ENCODE results near the gene MAGEC3.

MAGEC3 gene

DNA sequence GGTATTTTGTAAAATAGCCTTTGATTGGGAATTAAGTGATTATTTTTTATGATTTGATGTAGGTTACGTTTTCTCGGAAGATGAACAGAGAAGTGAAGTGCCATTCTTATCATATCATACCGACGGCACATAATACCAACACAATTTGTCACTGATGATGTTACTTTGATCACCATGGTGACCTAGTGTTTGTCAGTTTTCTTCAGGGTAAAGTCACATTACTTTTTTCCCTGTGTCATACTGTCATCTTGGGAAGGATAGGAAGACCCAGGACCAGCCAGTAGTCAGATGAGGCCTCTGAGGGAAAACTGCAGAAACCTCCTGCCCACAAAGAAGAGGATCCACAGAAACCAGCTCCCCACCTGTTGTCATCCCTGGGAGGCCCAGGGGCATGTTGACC, 64.2 kb downstream of the MAGEC3 start:
- H3K9ac ChIP-seq (ENCODE audit: low read depth, low read length) = no peak overlapping the region
- no peak overlapping the region for H3K4me3 ChIP-seq (ENCODE audit: low read length)
- no peaks in the 10 kb centered on the region; the same call in 1 of the 2 replicates for H3K9me3 ChIP-seq (ENCODE audit: insufficient read depth, low read depth, low read length)
- no peaks in the 10 kb centered on the region for H3K4me1 ChIP-seq (ENCODE audit: insufficient read depth, low read length)
- H3K27me3 ChIP-seq (ENCODE audit: insufficient read depth, low read length) = no peaks in the 10 kb centered on the region
- no peak overlapping the region for H3K27ac ChIP-seq (ENCODE audit: low read length)
- H3K36me3 ChIP-seq (ENCODE audit: insufficient read depth, low read depth, low read length) = no peaks in the 10 kb centered on the region

DNA sequence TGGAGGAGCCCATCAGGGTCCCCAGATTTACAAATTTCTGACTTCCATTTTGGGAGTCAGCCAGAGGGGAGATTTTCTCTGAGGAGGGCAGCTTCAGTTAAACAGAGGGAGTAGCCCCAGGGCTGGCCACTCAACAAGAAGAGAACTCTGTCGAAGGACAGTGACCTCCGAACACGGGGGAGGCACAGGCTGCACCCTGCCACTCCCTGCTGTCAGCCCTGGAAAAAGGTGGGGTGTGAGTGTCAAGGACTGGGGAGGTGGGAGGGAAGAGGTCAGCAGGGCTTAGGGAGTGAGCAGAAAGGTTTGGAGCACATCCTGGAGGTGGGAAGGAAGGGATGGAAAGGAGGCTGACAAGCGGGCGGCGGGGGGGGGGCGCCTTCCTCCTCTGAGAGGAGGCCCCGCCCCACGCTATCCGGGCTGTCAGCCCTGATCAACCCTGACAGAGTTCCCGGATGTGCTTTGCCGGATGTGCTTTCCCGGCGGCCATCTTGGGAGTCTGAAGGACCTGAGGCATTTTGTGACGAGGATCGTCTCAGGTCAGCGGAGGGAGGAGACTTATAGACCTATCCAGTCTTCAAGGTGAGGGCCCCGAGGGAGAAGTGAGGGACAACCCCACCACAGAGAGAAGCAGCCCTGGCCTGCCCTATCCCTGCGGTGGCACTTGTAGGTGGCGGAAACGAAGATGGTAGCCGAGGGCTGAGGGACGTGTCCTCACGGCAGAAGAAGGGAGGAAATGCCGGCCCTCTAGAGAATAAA, 65.5 kb downstream of the MAGEC3 start, which contains the start of gene MAGEC1:
MAGEC1 (plus strand) TSS at position 495 of the 756 bp plus-strand sequence. CDS start 1,179 bp downstream, outside the sequence.
- no peak within 1 kb of the TSS for H3K9ac ChIP-seq (ENCODE audit: low read depth, low read length)

GRCh38 chrX:141904262-141904661, 66.1 kb downstream of the MAGEC3 start:
- H3K9ac ChIP-seq (ENCODE audit: low read depth, low read length) = no peak overlapping the region
- H3K4me1 ChIP-seq (ENCODE audit: insufficient read depth, low read length) = no peaks in the 10 kb centered on the region
- no peak overlapping the region for H3K27ac ChIP-seq (ENCODE audit: low read length)
- no peaks in the 10 kb centered on the region; the same call in 1 of the 2 replicates for H3K9me3 ChIP-seq (ENCODE audit: insufficient read depth, low read depth, low read length)
- no peak overlapping the region for H3K4me3 ChIP-seq (ENCODE audit: low read length)
- H3K36me3 ChIP-seq (ENCODE audit: insufficient read depth, low read depth, low read length) = no peaks in the 10 kb centered on the region
- no peaks in the 10 kb centered on the region for H3K27me3 ChIP-seq (ENCODE audit: insufficient read depth, low read length)

More for the DNA sequence above, 65.5 kb downstream of the MAGEC3 start, which contains the start of gene MAGEC1:
- H3K27ac ChIP-seq (ENCODE audit: low read length) = no peak within 1 kb of the TSS
- no peaks in the 10 kb centered on the region for H3K36me3 ChIP-seq (ENCODE audit: insufficient read depth, low read depth, low read length)
- no peaks in the 10 kb centered on the region for H3K27me3 ChIP-seq (ENCODE audit: insufficient read depth, low read length)
- H3K9me3 ChIP-seq (ENCODE audit: insufficient read depth, low read depth, low read length) = no peaks in the 10 kb centered on the region; the same call in 1 of the 2 replicates
- no peak within 1 kb of the TSS for H3K4me3 ChIP-seq (ENCODE audit: low read length)
- H3K4me1 ChIP-seq (ENCODE audit: insufficient read depth, low read length) = no peaks in the 10 kb centered on the region

DNA sequence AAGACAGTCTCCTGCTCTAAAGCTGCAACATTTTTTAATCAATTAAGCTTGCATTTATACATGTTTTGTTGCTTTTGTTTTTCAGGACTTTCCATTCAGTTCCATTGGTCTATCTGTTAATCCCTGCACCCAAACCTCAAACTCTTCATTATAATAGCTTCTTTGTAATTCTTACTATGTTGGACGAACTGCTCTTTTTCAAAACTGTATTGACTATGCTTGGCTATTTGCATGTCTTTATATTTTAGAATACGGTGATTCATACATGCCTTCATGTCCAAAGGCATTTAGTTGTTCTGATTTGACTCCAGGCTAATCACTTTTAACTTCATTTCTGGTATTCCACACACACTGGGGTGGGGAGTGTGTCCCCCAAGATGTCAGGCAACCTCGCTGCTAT, 79.7 kb downstream of the MAGEC3 start:
- no peak overlapping the region for H3K27ac ChIP-seq (ENCODE audit: low read length)
- no peak overlapping the region for H3K9ac ChIP-seq (ENCODE audit: low read depth, low read length)
- no peaks in the 10 kb centered on the region for H3K4me1 ChIP-seq (ENCODE audit: insufficient read depth, low read length)
- no peaks in the 10 kb centered on the region for H3K27me3 ChIP-seq (ENCODE audit: insufficient read depth, low read length)
- H3K4me3 ChIP-seq (ENCODE audit: low read length) = no peak overlapping the region
- no peaks in the 10 kb centered on the region for H3K36me3 ChIP-seq (ENCODE audit: insufficient read depth, low read depth, low read length)
- no peaks in the 10 kb centered on the region for H3K9me3 ChIP-seq (ENCODE audit: insufficient read depth, low read depth, low read length)

DNA sequence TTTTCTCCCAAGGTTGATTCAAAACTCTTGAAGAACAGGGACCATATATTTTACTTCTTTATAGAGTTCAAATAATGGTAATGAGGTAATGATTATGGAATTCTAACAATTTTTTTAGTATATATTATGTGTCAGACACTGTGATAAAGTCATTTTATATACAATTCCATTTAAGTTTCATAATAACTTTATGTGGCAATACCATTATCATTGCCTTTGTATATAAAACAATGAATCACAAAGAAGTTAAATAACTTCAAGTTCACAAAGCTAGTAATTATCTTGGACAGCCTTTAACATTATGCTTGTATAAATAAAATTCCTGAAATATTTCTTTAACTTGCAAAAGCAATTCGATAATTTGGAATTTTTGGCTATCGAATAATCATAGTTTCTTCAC, 86.2 kb downstream of the MAGEC3 start:
- H3K27ac ChIP-seq (ENCODE audit: low read length) = no peak overlapping the region
- H3K4me3 ChIP-seq (ENCODE audit: low read length) = no peak overlapping the region
- H3K27me3 ChIP-seq (ENCODE audit: insufficient read depth, low read length) = no peaks in the 10 kb centered on the region
- no peaks in the 10 kb centered on the region for H3K36me3 ChIP-seq (ENCODE audit: insufficient read depth, low read depth, low read length)
- H3K4me1 ChIP-seq (ENCODE audit: insufficient read depth, low read length) = no peaks in the 10 kb centered on the region
- no peaks in the 10 kb centered on the region for H3K9me3 ChIP-seq (ENCODE audit: insufficient read depth, low read depth, low read length)
- H3K9ac ChIP-seq (ENCODE audit: low read depth, low read length) = no peak overlapping the region

GRCh38 chrX:141928432-141928831, 90.3 kb downstream of the MAGEC3 start:
- no peak overlapping the region for H3K9ac ChIP-seq (ENCODE audit: low read depth, low read length)
- H3K27ac ChIP-seq (ENCODE audit: low read length) = no peak overlapping the region
- H3K4me1 ChIP-seq (ENCODE audit: insufficient read depth, low read length) = no peaks in the 10 kb centered on the region
- no peaks in the 10 kb centered on the region for H3K27me3 ChIP-seq (ENCODE audit: insufficient read depth, low read length)
- no peaks in the 10 kb centered on the region for H3K36me3 ChIP-seq (ENCODE audit: insufficient read depth, low read depth, low read length)
- H3K4me3 ChIP-seq (ENCODE audit: low read length) = no peak overlapping the region
- no peaks in the 10 kb centered on the region for H3K9me3 ChIP-seq (ENCODE audit: insufficient read depth, low read depth, low read length)

- H3K27ac ChIP-seq (ENCODE audit: low read length) = no peak overlapping the region
Observed at GRCh38 chrX:141934059-141934641, 96.0 kb downstream of the MAGEC3 start.

DNA sequence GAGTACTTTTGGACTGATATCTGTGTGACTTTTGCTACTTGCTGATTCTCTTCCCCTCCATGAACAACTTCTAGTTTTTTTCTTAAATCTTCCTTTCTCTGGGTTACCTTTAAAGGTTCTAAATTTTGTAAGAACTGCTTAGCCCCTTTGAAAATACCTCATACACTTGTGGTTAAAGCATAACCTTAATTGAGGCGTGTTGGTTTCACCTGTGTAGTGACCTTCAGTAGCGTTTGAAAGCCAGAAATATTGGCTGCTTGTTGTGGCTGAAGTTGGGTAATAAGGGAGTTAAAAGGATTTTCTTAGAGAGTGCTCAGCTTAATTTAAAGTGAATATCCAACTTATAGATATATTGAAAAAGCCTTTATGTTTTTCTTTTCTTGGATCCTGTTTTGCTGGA, 97.5 kb downstream of the MAGEC3 start:
- H3K9me3 ChIP-seq (ENCODE audit: insufficient read depth, low read depth, low read length) = no peaks in the 10 kb centered on the region

More at GRCh38 chrX:141934059-141934641, 96.0 kb downstream of the MAGEC3 start:
- Histone ChIP-seq H3K27me3 (ENCODE audit: insufficient read depth, low read length) (no peaks in the 10 kb centered on the region), H3K9me3 (ENCODE audit: insufficient read depth, low read depth, low read length) (no peaks in the 10 kb centered on the region), H3K9ac (ENCODE audit: low read depth, low read length) (no peak overlapping the region), H3K36me3 (ENCODE audit: insufficient read depth, low read depth, low read length) (no peaks in the 10 kb centered on the region), H3K4me1 (ENCODE audit: insufficient read depth, low read length) (no peaks in the 10 kb centered on the region), H3K4me3 (ENCODE audit: low read length) (no peak overlapping the region)

GRCh38 chrX:141936080-141936479, 98.0 kb downstream of the MAGEC3 start:
- Histone ChIP-seq H3K36me3 (ENCODE audit: insufficient read depth, low read depth, low read length) (no peaks in the 10 kb centered on the region), H3K9ac (ENCODE audit: low read depth, low read length) (no peak overlapping the region), H3K4me3 (ENCODE audit: low read length) (no peak overlapping the region), H3K27me3 (ENCODE audit: insufficient read depth, low read length) (no peaks in the 10 kb centered on the region), H3K27ac (ENCODE audit: low read length) (no peak overlapping the region), H3K4me1 (ENCODE audit: insufficient read depth, low read length) (no peaks in the 10 kb centered on the region), H3K9me3 (ENCODE audit: insufficient read depth, low read depth, low read length) (no peaks in the 10 kb centered on the region)

More for the DNA sequence above, 97.5 kb downstream of the MAGEC3 start:
- H3K9ac ChIP-seq (ENCODE audit: low read depth, low read length) = no peak overlapping the region
- H3K27ac ChIP-seq (ENCODE audit: low read length) = no peak overlapping the region
- no peaks in the 10 kb centered on the region for H3K4me1 ChIP-seq (ENCODE audit: insufficient read depth, low read length)
- H3K4me3 ChIP-seq (ENCODE audit: low read length) = no peak overlapping the region
- no peaks in the 10 kb centered on the region for H3K27me3 ChIP-seq (ENCODE audit: insufficient read depth, low read length)
- no peaks in the 10 kb centered on the region for H3K36me3 ChIP-seq (ENCODE audit: insufficient read depth, low read depth, low read length)

DNA sequence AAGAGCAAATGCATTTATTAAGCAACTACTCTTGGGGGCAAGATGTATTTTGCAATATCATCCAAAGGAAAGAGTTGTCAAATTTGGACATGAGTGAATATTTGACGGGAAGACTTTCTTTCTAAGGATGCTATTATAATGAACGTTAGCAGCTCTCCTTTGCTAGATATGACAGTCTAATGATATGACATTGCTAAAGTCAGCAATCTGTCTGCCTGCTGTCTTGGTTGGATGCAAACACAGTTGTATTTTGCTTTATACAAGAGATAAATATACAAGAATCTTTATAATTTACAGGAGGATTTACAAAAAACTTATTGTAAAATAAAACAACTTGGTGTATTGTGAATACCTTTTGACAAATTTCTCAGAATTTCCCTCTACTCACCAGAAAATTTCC, 103.1 kb downstream of the MAGEC3 start:
- Histone ChIP-seq H3K9me3 (ENCODE audit: insufficient read depth, low read depth, low read length) (no peaks in the 10 kb centered on the region), H3K4me1 (ENCODE audit: insufficient read depth, low read length) (no peaks in the 10 kb centered on the region), H3K4me3 (ENCODE audit: low read length) (no peak overlapping the region), H3K27me3 (ENCODE audit: insufficient read depth, low read length) (no peaks in the 10 kb centered on the region), H3K9ac (ENCODE audit: low read depth, low read length) (no peak overlapping the region), H3K27ac (ENCODE audit: low read length) (no peak overlapping the region), H3K36me3 (ENCODE audit: insufficient read depth, low read depth, low read length) (no peaks in the 10 kb centered on the region)

DNA sequence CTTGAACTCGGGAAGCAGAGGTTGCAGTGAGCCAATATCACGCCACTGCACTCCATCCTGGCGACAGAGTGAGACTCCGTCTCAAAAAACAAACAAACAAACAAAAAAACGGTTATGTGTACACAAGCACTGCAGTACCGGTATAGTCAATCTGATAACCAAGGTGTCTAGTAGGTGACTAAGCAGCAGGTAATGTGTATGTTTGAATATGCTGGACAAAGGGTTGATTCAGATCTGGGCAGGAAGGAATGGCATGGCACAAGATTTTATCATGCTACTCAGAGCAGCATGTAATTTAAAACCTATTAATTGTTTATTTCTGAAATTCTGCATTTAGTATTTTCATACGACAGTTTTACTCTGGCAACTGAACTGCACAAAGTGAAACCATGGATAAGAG, 107.3 kb downstream of the MAGEC3 start:
- Histone ChIP-seq H3K27ac (ENCODE audit: low read length) (no peak overlapping the region), H3K27me3 (ENCODE audit: insufficient read depth, low read length) (no peaks in the 10 kb centered on the region), H3K4me3 (ENCODE audit: low read length) (no peak overlapping the region), H3K9me3 (ENCODE audit: insufficient read depth, low read depth, low read length) (no peaks in the 10 kb centered on the region), H3K4me1 (ENCODE audit: insufficient read depth, low read length) (no peaks in the 10 kb centered on the region), H3K9ac (ENCODE audit: low read depth, low read length) (no peak overlapping the region), H3K36me3 (ENCODE audit: insufficient read depth, low read depth, low read length) (no peaks in the 10 kb centered on the region)

GRCh38 chrX:141947350-141947749, 109.2 kb downstream of the MAGEC3 start:
- no peaks in the 10 kb centered on the region for H3K9me3 ChIP-seq (ENCODE audit: insufficient read depth, low read depth, low read length)
- no peaks in the 10 kb centered on the region for H3K4me1 ChIP-seq (ENCODE audit: insufficient read depth, low read length)
- H3K27ac ChIP-seq (ENCODE audit: low read length) = no peak overlapping the region
- no peaks in the 10 kb centered on the region for H3K36me3 ChIP-seq (ENCODE audit: insufficient read depth, low read depth, low read length)
- H3K27me3 ChIP-seq (ENCODE audit: insufficient read depth, low read length) = no peaks in the 10 kb centered on the region
- no peak overlapping the region for H3K9ac ChIP-seq (ENCODE audit: low read depth, low read length)
- H3K4me3 ChIP-seq (ENCODE audit: low read length) = no peak overlapping the region
